Epithelial cell of alveolus of lung (primary cell): ENCODE data around the gene SMIM32. TPM values are rescaled to one million over a fixed set of nuclear protein-coding genes. Genes with fewer than 3 reads are reported as not detected.

ENCODE experiments used
- total RNA-seq: library from RNA; depleted of rRNA; stranded (reverse); fragments of >200 nt; gene quantifications from 2 replicates; pipeline ENCODE4 v1.2.1, GENCODE V29; 2015

SMIM32 gene
- 0.16 TPM in 1 of 2 replicates, not detected in the other for total RNA-seq

DNA sequence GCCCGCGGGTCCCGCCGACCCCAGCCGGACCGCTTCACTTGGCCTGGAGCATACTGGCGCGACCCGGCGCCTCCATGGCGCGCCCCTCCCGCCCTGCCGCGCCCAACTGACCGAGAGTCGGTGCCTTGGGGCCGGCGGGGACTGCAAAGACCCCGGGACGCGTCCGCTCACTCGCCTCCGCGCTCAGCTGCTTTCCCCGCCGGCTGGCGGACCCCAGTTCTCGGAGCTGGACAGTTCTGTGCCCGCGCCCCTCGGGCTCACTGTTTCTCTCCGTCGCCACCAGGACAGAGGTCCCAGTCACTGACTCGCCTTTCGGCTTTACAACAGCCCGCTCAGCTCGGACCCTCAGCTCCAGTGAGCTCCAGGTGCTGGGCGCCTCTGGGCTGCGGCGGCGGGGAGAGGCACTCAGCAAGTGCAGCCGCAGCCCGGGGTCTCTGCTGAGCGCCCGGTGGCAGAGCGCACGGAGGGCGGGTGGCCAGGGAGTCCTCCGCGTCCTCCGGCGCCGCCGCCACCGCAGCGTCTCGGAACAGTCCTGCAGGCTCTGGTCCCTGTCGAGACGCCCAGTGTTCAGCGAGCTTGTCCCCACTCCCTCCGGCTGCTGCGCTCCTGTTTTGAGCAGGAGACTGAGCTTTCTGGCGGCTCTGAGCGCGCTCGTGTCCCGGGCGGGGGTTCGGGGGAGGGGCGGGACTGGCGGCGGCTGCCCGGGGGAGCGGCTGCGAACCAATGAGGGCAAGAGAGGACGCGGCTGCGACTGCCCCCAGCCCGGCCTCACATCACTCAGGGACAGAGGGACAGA lies at the start of gene SMIM32:
Gene SMIM32, minus strand, starts transcription at position 637 of the 796 bp plus-strand sequence. CDS start 638 bp downstream, outside the sequence.

Other genes starting within 250 kb of the SMIM32 start
- gene LECT2, start 238.2 kb downstream of the SMIM32 start, total RNA-seq = not detected in 2 replicates
- gene TGFBI, start 164.2 kb downstream of the SMIM32 start, total RNA-seq = 2,808 and 2,889 TPM in 2 replicates
- 37.2 and 48.8 TPM in 2 replicates for gene SMAD5, start 60.3 kb downstream of the SMIM32 start, total RNA-seq
- not detected in 2 replicates for gene TRPC7, start 172.4 kb upstream of the SMIM32 start, total RNA-seq